GM21360 (cell line): Measurements from ENCODE around the gene GRPEL1.

Experiments
- ATAC-seq: cut with Tn5 transposase; IDR thresholded peaks from one replicate; pipeline ENCODE4 v1.9.1; 2021; ENCODE audit warnings: mild to moderate bottlenecking, moderate library complexity; ENCODE audit not compliant: unreplicated experiment

The GRPEL1 gene

DNA sequence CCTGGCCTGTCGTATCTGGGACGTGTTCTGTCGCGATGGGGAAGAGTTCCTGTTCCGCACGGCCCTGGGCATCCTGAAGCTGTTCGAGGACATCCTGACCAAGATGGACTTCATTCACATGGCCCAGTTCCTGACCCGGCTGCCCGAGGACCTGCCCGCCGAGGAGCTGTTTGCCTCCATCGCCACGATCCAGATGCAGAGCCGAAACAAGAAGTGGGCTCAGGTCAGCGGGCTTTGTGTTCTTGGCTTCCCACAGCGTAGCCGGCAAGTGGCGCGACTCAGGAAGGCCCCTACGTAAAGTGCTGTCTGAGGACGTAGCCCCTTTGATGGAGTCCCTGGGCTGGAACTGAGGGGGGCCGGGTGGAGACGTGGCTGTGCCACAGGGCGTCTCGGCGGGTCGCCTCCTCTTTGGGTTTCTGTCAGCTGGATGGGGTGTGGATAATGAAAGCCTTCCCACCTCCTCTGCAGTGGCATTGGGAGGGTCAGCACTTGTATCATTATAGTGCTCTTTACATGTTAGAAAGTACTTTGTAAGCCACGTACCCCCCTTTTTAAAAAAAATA, 42.7 kb downstream of the GRPEL1 start:
- ATAC-seq = no peak

DNA sequence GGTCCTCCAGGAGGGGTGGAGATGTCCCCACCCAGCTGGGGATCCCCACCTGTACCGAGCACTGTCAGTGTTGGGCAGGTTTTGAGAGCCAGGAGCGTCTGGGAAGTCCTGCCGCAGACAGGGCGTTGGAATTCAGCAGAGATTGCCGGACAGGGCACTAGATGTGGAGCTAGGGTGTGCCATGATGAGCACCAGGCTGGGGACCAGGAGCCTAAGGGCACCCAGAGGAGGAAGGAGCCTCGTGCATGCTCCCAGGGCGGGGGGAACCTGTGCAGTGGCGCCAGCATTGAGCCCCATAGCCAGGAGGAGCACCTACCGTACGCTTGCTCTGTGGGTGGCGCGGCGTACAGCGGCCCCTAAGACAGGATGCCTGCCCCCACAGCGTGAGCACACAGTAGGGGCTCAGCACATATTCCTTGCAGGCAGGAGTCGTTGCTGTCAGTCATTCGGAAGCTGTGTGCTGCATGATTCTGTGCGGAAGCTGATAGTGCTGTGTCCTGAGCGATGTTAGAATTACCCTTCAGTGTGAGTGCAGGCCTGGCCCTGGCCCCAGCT, 43.5 kb downstream of the GRPEL1 start:
- no peak for ATAC-seq

DNA sequence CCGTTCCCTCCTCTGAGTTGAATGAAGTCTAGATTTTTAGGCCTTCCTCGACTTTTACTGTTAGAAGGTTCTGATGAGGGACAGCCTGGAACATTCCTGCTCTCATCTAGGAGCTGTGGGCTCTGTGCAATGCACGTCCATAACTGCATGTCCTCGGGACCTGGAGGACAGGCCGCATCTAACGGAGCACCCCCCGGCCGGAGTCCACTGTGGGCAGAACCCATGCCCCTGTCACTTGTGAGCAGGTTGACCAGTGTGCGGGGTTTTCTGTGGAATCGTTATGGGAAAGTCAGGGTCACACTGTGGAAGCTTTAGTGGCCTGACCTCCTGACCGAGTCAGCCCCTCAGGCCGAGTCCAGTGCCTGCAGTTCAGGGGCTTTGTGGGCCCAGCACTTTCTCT, 44.0 kb downstream of the GRPEL1 start:
- ATAC-seq = no peak

DNA sequence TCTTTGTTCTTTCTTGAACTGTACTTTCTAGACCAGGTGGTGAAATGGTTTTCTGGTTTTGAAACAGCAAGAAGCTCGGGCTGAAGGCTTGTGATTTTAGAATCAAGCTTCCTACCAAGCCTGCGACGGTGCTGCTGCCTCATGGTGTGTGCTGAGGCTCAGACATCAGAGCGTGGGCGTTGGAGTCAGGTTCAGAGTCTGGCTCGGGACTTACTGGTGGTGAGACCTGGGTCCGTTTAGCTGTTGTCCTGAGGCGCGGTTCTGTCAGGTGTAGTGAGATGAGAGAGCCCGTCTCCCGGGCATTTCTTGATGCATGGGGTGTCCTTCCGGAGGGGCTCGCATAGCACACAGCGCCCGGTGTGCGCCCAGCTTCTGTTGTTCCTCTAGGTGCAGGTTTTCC, 44.4 kb downstream of the GRPEL1 start:
- ATAC-seq = no peak

DNA sequence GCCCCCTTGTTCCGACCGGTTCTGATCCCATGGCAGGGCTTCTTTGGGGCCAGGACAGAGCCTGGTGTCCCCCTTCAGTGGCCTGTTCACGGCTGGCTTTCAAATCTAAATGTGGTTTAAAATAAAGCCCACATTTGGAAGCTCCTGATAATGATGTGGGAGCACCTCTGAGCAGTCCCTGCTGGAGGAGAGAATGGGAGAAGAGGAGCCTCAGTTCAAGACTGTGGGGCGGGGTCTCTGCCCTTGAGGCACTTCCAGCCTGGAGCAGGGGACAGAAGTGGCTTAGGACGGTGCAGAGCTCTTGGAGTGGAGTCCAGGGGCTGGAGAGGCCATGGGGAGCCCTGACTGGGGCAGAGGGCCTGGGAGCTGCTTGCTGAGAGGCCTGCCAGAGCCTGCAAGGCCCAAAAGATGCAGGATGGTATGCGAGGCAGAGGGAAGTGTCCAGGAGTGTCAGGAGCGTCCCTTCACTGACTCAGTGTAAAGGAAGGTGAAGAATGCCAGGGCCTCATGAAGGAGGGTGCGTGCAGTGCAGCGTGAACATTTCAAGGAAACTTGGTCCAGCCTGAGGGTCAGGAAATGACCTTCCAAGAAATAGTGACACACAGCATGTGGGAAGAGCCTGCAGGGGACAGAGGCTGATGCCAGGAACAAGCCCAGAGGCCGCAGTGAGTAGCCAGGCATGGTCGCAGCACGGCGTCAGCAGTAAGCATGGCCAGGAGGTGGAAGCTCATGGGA, 45.8 kb downstream of the GRPEL1 start:
- ATAC-seq = no peak

DNA sequence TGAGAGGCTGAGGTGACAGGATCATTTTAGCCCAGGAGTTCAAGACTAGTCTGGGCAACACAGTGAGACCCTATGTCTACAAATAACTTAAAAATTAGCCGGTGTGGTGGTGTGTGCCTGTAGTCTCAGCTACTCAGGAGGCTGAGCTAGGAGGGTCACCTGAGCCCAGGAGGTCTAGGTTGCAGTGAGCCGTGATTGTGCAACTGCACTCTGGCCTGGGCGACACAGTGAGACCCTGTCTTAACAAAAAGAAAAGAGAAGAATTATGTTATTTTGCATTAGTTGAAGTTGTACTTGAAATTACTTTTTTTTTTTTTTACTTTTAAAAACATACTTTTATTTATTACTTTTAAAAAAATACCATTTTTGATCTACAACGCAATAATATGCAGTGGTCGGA, 46.5 kb downstream of the GRPEL1 start:
- ATAC-seq = no peak

DNA sequence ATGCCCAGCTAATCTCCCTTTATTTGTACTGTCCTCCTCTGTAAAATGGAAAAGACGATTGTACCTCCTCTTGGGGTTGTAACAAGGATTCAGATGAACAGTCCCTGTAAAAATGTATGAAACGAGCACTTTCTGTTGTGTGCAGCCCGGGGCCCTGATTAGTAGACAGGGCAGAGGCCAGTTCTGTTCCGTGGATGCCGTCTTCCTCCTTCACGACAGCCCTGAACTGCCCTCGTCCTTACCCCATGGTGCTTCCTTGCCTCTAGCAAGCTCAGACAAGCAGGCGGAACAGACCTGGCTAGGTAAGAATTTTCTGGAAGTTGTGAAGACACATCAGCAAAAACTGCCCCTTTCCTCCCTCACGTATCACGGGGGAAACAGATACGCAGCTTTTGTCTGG, 47.0 kb downstream of the GRPEL1 start:
- no peak for ATAC-seq

DNA sequence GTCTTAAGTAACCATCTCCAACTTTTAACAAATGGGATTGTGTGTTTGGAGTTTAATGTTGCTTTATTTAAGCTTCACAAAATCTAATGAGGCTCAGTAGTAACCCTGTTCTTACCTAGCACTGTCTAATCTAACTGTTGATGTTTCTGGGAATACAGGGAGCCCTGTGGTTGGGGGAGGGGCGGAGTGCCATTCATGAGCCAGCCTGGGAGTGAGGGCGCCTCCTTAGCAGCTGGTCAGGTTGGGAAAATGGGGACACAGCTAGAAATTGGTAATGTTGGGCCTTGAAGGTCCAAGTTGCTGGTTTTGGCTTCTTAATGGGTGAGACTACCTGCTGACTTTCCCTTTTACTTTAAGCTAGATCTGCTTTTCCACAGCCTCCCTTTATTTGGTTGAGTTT, 47.6 kb downstream of the GRPEL1 start:
- no peak for ATAC-seq

DNA sequence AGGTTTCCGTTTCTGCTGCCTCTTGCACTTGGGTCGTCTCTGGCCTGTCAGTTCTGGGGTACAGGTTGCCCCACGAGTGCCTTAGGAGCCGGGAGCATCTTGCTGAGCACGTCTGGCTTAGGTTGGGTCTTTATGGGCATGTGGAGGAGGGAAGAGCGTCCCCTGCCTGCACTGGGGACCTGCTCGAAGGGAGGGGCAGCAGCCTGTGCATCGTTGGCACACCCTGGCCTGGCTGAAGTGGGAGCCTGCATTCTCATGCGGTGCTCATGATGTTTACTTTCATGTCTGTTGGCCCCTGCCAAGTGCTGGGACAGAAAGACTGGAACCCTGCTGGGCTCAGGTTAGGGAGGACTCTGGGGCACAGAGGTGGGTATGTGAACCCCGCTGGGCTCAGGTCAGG, 48.5 kb downstream of the GRPEL1 start:
- ATAC-seq = no peak

DNA sequence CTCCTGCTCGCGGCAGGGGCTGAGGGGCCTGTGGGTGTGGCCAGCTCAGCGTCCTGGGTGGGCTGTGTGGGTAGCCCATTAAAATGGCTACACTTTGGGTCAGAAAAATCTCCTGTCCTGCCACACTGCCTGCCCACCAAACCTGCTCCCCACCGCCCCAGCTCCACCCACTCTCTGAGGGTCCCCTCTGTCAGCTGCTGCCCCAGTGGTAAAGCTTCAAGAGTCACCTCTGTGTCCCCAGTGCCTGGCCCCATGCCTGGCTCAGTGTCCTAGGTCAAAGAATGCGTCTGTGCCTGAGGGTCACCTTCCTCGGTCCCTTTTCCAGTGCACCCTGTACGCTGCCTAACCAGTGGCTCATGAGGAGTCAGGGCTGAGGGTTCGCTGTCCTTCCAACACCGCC, 49.6 kb downstream of the GRPEL1 start:
- no peak for ATAC-seq

DNA sequence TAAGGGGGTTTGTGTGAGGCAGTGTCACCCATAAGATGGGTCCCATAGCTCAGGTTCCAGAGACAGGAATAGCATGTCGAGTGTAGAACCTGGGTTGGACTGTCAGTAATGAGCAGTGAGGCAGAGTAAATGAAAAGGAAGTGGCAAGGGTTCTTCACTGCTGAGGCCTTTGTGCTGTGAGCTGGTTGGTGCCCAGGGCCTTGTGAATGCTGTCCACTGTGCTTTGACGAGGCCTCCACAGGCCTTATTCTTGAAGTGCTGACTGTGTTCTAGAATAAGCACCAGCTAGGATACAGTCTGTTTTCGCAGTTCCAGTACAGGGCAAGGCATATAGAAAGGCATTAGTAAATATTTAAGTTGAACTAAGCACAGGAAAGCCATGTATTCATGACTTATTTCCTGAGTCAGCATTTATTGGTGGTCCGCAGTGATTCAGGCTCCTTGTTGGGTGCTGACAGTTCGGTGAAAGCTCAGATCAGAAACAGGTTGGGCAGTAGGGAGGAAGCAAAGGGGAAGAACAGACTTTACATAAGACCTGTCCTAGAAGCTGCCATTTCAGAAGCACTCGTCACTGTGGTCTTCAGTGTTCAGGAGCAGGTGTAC, 50.3 kb downstream of the GRPEL1 start:
- no peak for ATAC-seq

DNA sequence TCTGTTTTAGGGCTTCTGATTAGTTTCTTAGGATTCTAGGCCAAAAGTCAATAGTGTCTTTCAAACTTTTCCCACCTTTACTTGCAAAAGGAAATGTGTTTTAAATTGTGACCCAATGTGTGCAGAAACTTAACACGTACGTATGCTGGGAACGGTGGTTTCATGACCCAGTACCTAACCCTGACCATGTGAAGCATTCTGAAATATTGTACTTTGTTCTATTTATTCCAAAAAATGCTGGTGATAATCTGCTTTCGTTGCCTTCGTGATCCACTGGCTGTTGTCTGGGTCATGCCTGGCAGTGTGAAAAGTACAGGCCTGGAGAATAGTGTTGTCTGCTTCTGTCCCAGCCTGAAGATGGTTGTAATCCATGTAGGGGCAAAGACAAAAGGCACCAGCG, 51.4 kb downstream of the GRPEL1 start:
- ATAC-seq = no peak

DNA sequence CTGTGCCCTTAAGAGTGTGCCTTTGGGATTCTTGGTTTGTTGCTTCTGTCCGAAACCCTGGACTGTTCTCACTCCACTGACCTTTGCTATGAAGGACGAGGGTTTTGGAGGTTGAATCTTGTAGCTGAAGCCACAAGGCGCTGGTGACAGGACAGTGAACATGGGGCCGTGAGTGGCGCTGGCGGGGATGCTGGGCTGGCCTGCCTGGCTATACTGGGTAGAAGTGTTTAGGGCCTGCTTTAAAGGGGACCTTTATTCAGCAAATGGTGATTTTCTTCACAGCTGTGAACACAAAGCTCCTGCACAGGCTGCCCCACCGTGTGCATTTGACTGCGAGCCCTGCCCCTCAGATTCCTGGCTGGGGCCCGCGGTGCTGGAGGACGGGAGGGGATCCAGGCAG, 51.8 kb downstream of the GRPEL1 start:
- ATAC-seq = no peak

DNA sequence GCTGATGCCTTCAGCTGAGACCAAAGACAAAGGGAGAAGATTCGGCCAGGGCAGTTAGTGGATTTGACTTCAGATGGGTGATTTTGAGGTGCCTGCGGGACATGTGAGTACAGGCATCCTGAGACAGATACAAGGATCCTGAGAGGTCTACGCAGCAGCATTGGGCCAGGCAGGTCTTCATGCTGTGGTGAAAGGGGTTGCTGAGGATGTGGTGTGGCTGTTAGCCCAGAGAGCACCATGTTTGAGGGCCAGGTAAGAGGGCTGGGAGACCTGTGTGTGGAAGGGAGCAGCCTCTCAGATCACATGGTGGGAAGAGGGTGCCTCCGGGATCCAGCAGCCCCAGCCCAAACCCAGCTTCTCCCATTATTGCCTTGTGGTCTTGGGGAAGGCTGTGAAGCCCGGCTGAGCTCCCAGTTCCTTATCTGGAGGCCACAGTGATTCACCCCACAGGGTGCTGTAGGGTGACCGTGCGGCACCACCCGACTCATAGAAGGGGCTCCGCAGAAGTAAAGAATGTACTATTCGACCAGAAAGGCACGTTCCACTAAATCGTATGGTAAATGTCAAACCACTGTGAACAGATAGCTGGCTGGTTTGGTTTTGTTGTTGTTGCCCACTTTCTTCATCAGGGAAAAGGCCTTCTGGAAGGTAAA, 52.4 kb downstream of the GRPEL1 start:
- no peak for ATAC-seq

DNA sequence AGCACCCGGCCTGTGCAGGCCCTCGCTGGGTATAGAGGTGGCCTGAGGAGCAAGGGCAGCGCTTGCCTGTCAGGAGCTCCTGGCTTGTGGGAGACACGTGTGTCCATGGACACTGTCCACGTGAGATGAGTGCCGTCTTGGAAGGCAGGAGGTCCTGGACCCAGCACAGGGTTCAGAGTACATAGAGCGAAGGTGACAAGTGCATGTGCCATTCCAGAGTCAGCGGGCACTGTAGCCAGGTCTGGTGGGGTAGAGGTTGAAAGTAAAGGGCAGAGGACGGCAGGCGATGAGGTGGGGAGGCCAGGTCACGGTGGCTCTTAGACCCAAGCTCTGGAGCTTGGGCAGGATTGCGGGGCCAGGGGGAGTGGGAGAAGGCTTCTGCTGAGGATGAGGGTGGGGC, 53.0 kb downstream of the GRPEL1 start:
- no peak for ATAC-seq

DNA sequence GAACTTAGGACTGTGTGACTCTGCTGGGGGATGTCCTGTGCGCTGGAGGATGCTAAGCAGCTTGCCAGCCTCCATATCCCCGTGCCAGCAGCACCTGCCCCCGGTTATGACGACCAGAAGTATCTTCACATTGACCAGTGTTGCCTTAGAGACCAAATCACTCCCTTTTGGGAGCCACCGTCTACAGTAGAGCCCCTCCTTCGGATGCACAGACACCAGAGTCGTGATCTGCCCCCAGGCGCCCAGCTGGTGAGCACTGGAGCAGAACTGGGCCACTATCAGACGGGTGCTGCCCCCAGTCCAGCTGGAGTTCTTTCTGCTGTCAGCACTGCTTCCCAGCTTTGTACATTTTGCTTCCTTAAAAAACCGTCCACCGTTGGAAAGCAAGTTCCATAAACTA, 54.7 kb downstream of the GRPEL1 start:
- ATAC-seq = peak; percentile 45

DNA sequence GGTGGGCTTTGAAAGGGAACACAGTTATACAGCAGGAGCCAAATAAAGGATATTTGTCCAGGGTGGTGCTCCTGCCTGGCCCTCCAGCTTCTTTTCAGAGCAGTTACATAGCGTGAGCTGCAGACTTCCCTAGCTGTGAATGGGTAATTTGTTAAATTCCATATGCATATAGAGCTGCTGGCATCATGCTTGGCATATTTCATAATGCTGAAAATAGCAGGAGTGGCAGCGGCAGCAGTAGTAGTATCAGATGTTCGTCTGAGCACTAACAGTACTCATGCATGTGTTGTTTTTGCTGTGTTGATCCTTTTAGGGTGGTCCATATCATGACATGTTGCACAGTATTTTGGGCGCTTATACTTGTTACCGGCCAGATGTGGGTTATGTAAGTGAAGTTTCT, 58.3 kb downstream of the GRPEL1 start:
- ATAC-seq = no peak
